Measurements from ENCODE around the gene OPCML. TPM values are rescaled to one million over a fixed set of nuclear protein-coding genes. Genes with fewer than 3 reads are reported as not detected.
A peak's percentile ranks its signal among the peaks of the same experiment; 100 is the strongest.

The OPCML gene
- total RNA-seq, 1 experiment from 2014 or later, result not detected

DNA sequence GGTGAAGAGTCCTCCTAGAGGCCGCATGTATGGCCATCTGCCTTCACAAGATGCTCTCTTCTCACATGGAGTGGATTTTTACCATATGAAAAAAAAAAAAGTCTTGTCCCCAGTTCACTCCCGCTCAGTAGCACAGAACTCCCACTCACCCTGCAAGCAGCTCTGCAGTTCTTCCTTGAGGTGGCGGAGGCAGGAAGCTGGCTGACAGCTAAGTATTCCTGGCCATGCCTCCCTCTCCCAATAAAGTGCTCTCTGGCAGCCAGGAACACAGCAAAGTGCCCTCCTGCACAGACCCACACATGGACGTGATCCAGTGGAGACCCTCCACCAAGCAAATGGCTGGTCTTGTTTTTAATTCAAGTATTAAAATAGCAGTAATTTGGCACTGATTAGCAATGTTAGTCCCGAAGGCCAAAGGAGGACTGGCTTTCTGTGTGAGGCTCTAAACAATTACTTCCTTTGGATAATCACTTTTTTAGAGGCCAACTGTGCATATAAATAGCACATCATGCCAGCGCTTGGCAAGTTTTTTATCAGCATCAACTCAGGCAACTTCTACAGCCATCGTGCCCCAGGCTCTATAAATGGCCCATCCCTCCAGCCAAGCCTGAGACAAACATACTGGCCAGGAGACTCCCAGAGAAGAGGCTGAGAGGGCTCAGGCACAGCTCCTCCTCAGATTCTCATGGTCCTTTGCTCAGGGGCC is 413.6 kb downstream of the OPCML start:
- DNase-seq (ENCODE audit: low read depth, low spot score), result no peak
- in situ Hi-C loops (cut with HindIII; ENCODE audit: low pct_unique_long_range_greater_than_20kb, low sequenced_read_pairs), result no loop called here

DNA sequence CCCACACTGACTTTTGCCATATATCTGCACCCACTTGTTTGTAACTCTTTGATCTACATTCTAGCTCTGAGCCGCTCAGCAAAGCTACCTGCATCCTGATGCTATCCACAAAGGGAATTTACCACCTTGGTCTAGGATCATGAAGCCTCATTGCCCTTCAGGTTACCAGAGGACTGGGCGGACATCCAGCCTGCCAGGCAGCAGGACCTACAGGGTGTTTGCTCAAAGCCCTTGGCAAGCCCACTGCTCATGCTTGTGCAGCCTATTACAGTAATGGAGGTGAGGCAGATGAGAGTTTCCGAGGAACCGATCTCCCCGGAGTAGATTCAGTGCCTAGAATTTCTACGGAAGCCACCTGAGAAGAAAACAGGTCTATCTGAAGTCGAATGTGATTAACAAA is 417.2 kb downstream of the OPCML start:
- in situ Hi-C loops (cut with HindIII; ENCODE audit: low pct_unique_long_range_greater_than_20kb, low sequenced_read_pairs), result no loop called here

DNA sequence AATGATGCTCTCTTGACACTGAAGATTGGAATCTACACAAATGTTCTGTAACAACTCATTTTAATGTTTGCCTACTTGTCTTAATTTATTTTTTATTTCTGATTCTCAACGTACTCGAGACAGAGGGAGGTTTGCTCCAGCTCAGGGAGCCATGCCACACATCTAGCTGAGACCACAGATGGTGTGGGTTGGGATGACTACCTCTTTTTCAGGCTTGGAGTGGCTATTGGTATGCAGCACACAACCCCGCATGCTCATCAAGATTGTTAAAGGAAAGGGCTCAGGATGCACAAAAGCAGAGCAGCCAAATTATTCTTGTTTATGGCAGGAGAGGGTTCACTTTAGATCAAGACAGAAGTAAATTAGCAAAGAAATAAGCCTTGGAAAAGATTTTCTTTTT is 424.5 kb downstream of the OPCML start:
- in situ Hi-C loops (cut with HindIII; ENCODE audit: low pct_unique_long_range_greater_than_20kb, low sequenced_read_pairs), result no loop called here
- no peak for DNase-seq (ENCODE audit: low read depth, low spot score)

More for the DNA sequence above, 417.2 kb downstream of the OPCML start:
- no peak for DNase-seq (ENCODE audit: low read depth, low spot score)

DNA sequence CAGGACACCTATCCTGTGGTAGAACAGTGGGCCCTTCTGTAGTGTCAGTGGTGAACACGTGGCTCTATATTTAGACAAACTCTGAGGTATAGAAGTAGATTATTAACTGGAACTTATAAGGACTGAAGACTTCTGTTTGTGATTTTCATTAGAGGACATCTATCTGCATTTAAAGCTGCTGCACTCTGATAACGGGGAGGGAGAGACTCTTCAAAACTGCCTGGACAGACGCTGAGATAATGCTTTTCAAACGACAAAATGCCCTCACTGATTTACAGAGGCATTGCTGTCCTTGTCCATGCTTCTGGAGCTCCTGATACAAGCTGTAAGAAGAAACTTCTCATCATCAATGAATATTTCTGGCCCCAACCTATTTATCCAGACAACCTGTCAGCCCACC is 425.2 kb downstream of the OPCML start:
- no peak for DNase-seq (ENCODE audit: low read depth, low spot score)
- in situ Hi-C loops (cut with HindIII; ENCODE audit: low pct_unique_long_range_greater_than_20kb, low sequenced_read_pairs), result no loop called here

DNA sequence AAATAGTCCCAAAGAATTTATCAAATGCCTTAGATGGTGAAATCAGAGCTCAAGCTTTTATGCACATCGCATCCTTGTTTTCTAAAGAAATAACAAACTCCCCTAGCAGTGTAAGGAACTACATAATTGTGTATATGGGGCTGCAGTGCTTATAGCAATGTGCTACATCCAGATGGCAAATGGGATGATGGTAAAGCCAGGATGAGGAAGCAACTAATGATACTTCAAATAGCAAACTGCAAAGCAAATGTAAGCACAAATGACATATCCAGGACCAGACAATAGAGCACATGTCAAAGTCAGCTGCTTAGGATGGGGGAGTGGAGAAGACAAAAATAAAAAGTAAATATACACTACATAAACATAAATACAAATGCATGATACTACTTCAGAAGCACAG is 425.9 kb downstream of the OPCML start:
- in situ Hi-C loops (cut with HindIII; ENCODE audit: low pct_unique_long_range_greater_than_20kb, low sequenced_read_pairs), result no loop called here
- no peak for DNase-seq (ENCODE audit: low read depth, low spot score)

DNA sequence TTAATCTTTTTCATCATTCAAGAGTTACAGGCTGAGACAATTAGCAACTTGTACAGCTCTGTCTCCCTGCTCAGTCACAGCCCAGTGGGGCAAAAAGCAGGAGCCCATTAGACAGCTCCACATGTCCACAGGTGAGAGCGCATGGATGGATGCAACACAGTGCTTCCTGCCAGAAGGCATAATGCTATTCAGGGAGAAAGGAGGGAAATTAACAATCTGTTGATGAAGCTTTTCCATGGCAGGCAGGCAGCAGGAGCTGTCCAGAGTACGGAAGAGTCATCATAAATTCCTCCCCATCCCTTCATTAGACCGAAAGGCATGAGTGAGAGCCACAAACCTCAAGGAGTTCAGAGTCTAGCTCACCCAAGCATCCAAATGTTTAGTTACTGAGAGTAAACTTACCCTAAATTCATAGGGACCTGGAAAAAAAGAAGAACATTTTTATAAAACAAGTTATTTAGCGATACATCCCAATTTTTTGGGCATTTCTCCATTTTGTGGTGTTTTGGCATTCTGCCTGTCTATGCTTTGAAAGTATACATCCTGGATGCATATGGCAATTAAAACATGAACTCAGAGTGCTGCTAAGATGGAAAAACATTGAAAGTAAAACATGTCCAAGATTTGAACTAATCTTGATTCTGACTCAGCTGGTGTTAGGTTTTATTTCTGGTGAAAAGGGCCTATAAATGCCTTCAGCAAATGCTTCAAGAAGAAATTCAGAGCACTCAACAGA is 428.1 kb downstream of the OPCML start:
- in situ Hi-C loops (cut with HindIII; ENCODE audit: low pct_unique_long_range_greater_than_20kb, low sequenced_read_pairs), result no loop called here

DNA sequence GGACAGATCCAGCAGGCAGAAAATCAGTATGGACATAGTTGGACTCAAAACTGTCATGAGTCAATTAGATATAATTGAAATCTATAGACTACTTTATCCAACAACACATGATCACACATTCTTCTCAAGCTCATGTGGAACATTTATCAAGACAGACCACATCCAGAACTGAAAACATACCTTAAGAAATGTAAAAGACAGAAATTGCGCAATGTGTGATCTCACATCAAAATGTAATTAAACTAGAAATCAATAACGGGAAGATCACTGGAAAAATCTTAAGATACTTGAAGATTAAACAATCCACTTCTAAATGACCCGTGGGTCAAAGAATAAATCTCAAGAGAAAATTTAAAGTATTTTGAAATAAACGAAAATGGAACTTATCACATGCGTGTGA is 435.3 kb downstream of the OPCML start:
- no peak for DNase-seq (ENCODE audit: low read depth, low spot score)
- in situ Hi-C loops (cut with HindIII; ENCODE audit: low pct_unique_long_range_greater_than_20kb, low sequenced_read_pairs), result no loop called here

More for the DNA sequence above, 428.1 kb downstream of the OPCML start:
- no peak for DNase-seq (ENCODE audit: low read depth, low spot score)

DNA sequence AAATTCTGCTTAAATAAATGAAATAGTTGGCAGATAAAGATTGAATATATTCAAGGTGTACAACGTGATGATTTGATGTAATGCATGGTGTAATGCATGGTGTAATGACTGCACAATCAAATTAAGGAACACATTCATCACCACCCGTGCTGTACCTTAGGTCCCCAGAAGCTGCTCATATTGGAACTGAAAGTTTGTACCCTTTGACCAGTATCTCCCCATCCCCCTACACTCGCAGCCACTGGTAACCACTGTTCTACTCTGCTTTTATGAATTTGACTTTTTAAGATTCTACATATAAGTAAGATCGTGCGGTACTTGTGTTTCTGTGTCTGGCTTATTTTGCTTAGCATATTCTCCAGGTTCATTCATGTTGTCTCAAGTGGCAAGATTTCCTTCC is 445.8 kb downstream of the OPCML start:
- in situ Hi-C loops (cut with HindIII; ENCODE audit: low pct_unique_long_range_greater_than_20kb, low sequenced_read_pairs), result no loop called here
- DNase-seq (ENCODE audit: low read depth, low spot score), result no peak

DNA sequence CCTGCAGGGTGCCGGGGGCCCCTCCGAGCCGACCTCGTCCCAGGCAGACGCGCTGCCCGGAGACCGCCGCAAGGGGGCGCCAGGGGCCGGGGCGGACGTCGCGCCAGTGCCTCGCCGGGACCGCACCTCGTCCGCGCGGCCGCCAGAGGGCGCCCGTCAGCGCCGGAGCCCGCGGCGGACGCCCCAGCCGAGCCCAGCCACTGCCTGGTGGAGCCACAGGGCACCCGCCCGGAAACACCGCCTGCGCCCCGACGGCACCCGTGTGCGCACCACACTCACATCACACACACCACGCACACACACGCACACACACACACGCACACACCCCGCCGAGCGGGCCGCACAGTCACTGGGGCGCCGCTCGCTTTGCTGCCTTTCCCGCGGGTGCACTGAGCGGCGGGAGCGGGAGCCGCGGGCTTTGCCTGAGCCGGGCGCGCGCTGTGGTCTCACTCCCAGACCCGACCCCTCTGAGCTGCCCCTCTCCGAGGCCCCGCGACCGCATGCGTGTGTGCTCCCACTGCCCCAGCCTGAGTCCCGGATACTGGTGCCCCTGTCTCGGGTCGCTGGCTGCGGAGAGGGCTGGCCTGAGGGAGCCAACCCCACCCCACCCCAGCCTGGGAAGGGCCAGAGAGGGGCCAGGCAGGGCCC is 449.3 kb downstream of the OPCML start:
- in situ Hi-C loops (cut with HindIII; ENCODE audit: low pct_unique_long_range_greater_than_20kb, low sequenced_read_pairs), result no loop called here
- peak; percentile 52 for DNase-seq (ENCODE audit: low read depth, low spot score)

DNA sequence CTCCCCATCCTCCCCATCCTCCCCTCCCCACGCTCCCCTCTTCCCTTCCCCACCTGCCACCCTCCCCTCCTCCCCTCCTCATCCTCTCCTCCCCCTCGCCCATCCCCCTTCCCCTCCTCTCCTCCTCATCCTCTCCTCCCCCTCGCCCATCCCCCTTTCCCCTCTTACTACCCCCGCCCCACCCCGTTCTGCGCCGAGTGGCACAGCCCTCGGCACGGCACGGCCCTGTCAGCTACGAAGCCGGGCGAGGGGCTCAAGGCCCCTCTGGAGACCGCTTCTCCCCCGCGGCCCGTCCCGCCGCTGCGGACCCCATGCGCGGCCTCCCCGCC is 449.9 kb downstream of the OPCML start:
- DNase-seq (ENCODE audit: low read depth, low spot score), result no peak
- in situ Hi-C loops (cut with HindIII; ENCODE audit: low pct_unique_long_range_greater_than_20kb, low sequenced_read_pairs), result no loop called here

DNA sequence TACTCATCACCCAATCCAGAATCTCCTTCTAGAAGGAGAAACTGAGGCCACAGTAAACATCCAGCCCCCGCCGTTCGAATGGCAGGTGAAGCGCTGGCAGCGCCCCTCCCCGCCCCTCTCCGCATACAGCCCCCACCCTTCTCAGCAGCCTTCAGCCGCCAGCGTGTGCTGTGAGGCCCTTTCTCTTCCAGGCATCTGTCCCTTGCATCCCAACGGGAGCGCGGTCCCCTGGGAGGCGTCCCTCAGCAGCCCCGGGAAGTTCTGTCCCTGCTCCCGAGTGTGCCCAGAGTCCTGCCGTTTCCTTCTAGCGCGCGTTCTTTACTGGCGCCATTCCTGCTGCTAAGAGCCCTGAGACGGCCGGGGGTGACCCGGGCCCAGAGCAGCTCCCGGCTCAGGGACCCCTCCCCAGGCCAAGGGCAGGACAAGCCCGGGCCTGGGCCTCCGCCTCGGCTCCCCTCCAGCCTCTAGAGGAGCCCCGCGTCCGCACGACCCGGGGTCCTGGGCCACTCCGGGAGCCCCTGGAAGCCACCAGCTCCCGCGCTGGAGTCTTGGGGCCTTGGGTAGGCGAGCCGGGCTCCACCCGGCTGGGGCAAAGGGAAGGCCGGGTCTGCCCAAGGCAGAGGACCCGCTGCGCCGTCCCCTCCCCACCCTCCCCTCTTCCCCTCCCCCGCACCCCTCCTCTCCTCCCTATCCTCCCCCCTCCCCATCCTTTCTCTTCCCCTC is 450.4 kb downstream of the OPCML start:
- in situ Hi-C loops (cut with HindIII; ENCODE audit: low pct_unique_long_range_greater_than_20kb, low sequenced_read_pairs), result no loop called here

DNA sequence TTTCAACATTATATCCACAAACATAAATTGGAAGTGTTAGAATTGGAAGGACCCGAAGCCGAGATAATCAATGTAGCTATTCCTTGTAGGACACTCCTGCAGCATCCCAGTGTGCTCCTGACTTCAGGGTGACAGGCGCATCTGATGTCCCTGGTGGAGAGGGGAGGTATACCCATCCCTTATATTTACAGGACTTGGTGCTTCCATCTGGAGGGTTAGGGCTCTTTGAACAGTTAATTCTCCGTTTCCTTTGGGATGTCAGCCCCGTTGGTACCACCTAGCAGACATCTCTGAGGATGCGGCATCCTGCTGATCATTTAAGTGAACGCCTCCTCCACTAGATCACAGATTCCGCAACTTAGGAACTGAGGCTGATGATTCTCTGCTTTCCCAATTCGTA is 451.3 kb downstream of the OPCML start:
- in situ Hi-C loops (cut with HindIII; ENCODE audit: low pct_unique_long_range_greater_than_20kb, low sequenced_read_pairs), result no loop called here
- DNase-seq (ENCODE audit: low read depth, low spot score), result peak; percentile 10

More for the DNA sequence above, 450.4 kb downstream of the OPCML start:
- no peak for DNase-seq (ENCODE audit: low read depth, low spot score)

DNA sequence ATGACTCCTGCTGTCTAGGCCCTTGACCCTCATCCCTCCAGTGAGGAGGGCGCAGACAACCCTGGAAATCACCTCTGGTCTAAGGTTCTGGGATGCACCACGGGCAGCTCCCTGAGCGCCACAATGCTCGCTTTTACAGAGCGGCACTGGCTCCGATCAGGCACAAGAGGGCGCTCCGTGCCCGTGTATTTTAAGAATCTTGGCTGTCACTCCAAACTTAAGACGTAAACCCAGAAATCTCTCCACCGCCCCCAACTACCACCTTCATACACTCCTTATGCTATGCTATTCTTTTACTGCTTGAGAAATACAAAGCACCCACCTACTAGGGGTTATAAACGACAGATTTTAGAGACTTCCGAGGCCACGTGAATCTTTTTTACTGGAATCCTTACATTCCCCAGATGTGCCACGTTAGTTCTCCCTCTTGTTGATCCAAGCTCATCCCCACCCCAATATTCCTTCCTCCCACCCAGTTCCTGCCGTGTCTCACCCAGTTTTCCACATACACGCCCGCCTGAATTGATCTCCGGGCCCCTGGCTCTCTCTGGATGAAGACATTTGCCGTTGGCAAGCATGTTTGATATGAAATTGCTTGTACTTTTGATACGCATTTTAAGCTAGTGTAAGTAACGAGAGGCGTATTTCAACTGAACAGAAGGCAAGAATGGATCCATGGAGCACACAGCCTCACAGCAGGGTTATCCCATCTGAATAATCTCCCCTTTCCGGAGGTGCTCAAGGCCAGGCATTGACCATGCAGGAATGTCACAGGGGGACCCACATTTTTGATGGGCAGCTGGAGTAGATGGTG is 453.5 kb downstream of the OPCML start:
- peak; percentile 55 for DNase-seq (ENCODE audit: low read depth, low spot score)
- in situ Hi-C loops (cut with HindIII; ENCODE audit: low pct_unique_long_range_greater_than_20kb, low sequenced_read_pairs), result no loop called here

DNA sequence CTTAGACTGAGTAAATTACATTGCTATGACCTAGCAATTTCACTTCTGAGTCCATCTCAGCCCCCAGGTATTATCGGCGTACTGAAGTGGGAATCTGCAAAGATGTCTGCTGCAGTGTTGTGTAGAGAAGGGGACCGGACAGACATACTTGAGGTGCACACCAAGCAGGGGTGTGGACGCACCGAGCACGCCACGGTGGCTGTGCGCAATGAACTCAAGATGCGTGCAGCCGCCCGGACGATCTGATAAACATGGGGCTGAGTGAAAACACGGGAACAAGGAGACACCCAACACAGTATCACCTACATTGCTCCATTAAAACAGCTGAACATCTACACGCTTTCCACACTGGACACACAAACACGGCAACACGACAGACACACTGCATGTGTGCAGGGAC is 454.3 kb downstream of the OPCML start:
- no peak for DNase-seq (ENCODE audit: low read depth, low spot score)
- in situ Hi-C loops (cut with HindIII; ENCODE audit: low pct_unique_long_range_greater_than_20kb, low sequenced_read_pairs), result no loop called here

DNA sequence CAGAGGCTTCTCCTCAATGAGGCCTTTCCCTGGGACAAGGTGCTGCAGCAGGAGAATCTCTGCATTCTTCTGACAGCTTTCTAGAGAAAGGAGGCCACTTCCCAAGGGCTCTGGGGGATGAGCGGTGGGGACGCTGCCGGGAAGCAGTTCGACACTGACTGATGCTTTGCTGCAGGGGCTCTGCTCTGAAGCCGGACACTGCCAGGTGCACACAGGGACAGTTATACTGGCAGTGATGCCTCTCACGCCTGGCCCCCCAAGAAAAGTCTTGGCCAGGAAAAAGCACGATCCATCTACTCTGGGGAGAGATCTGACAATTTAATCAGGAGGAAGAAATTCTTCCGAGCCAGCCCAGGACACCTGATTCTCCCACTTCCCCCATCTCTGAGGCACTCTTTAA is 456.9 kb downstream of the OPCML start:
- DNase-seq (ENCODE audit: low read depth, low spot score), result no peak
- in situ Hi-C loops (cut with HindIII; ENCODE audit: low pct_unique_long_range_greater_than_20kb, low sequenced_read_pairs), result no loop called here

DNA sequence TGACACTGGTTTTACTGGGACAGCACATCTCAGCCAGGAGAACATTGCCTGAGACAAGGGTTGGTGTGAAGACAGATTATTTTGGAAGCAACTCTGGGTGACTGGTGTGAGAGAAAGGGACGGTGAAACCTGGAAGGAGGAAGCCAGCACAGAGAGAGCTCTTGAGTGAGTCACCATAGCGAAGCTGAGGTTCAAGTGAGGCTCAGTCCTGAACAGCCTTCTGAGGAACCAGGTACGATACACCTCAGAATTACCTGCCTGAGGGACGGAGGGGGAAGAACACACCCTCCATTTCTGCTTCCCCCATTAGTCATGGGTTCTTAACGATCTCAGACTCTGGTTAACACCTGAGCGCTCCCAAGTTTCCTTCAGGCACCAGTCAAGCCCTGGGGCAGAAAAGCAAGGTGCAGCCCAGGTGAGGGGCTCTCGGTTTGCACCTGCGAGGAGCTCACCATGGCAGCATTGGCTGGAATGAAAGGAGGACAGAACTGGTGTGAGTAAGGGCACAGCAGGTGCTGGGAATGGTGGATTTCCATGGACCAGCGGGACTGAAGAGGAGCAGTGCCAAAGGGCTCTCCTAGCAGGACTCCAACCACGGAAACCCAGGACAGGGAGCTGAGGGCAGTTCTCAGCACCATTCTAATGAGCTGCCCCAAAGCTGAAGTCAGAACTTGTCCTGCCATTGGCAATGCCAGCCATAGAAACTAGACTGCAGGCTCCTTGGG is 459.3 kb downstream of the OPCML start:
- DNase-seq (ENCODE audit: low read depth, low spot score), result no peak
- in situ Hi-C loops (cut with HindIII; ENCODE audit: low pct_unique_long_range_greater_than_20kb, low sequenced_read_pairs), result no loop called here

DNA sequence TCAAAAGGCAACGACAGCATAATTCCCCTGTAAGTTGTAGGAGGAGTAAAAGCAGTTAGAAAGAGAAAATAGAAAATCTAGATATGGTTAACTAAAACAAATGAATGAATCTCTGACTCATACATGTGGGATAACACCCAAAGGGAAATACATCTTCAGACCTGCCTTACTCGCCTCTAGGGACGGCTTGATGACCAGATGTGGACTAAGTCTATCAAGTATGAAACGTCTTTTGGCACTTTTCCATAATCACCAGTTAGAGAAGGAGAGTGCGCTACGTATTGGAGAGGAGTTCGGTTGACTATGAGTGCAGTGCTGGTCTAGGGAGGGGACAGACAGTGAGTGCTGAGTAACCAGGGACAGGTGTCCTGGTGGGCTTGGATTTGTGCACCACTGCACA is 459.9 kb downstream of the OPCML start:
- no peak for DNase-seq (ENCODE audit: low read depth, low spot score)

More for the DNA sequence above, 459.9 kb downstream of the OPCML start:
- in situ Hi-C loops (cut with HindIII; ENCODE audit: low pct_unique_long_range_greater_than_20kb, low sequenced_read_pairs), result no loop called here
